ENCODE results near the gene NHERF1. TPM values are rescaled to one million over a fixed set of nuclear protein-coding genes. Genes with fewer than 3 reads are reported as not detected.

Gene NHERF1
- total and polyA plus RNA-seq, 2 of the 13 experiments (the other 11 are each of a cell fraction or from before 2014, with no cell fraction given), result 169 to 269 TPM

- TF ChIP-seq ZNF407 (CRISPR knock-in tag; IDR thresholded peaks at IDR 0.05; ENCODE audit: not compliant biosample characterization), result no peak
- TF ChIP-seq ZBTB8A (CRISPR knock-in tag; IDR thresholded peaks at IDR 0.05; ENCODE audit: borderline replicate concordance, low read depth), result no peak; the same call in 1 of the 2 replicates
- 0 out of 2 replicates have a peak, but pooled peaks have one; percentile 29 for TF ChIP-seq ZNF224 (CRISPR knock-in tag; IDR thresholded peaks at IDR 0.05)
- peak; percentile 30; the same call in 1 of the 2 replicates for TF ChIP-seq ZNF274 (CRISPR knock-in tag; IDR thresholded peaks at IDR 0.05)
- TF ChIP-seq, protein P1, sequence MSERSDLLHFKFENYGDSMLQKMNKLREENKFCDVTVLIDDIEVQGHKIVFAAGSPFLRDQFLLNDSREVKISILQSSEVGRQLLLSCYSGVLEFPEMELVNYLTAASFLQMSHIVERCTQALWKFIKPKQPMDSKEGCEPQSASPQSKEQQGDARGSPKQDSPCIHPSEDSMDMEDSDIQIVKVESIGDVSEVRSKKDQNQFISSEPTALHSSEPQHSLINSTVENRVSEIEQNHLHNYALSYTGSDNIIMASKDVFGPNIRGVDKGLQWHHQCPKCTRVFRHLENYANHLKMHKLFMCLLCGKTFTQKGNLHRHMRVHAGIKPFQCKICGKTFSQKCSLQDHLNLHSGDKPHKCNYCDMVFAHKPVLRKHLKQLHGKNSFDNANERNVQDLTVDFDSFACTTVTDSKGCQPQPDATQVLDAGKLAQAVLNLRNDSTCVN (CRISPR knock-in tag; IDR thresholded peaks at IDR 0.05; ENCODE audit: borderline replicate concordance), result 0 out of 2 replicates have a peak, but pooled peaks have one; percentile 45
- TF ChIP-seq FOXA1 (IDR thresholded peaks at IDR 0.05), result no peak
- 0 out of 2 replicates have a peak, but pooled peaks have one; percentile 28 for TF ChIP-seq FOXA1 (CRISPR knock-in tag; IDR thresholded peaks at IDR 0.05)
- TF ChIP-seq ZNF776 (CRISPR knock-in tag; IDR thresholded peaks at IDR 0.05), result peak; percentile 73
- no peak for TF ChIP-seq FOSL1 (CRISPR knock-in tag; IDR thresholded peaks at IDR 0.05; ENCODE audit: borderline replicate concordance)
- no peak for TF ChIP-seq ZNF382 (CRISPR knock-in tag; IDR thresholded peaks at IDR 0.05; ENCODE audit: borderline replicate concordance)
- TF ChIP-seq, protein P2, sequence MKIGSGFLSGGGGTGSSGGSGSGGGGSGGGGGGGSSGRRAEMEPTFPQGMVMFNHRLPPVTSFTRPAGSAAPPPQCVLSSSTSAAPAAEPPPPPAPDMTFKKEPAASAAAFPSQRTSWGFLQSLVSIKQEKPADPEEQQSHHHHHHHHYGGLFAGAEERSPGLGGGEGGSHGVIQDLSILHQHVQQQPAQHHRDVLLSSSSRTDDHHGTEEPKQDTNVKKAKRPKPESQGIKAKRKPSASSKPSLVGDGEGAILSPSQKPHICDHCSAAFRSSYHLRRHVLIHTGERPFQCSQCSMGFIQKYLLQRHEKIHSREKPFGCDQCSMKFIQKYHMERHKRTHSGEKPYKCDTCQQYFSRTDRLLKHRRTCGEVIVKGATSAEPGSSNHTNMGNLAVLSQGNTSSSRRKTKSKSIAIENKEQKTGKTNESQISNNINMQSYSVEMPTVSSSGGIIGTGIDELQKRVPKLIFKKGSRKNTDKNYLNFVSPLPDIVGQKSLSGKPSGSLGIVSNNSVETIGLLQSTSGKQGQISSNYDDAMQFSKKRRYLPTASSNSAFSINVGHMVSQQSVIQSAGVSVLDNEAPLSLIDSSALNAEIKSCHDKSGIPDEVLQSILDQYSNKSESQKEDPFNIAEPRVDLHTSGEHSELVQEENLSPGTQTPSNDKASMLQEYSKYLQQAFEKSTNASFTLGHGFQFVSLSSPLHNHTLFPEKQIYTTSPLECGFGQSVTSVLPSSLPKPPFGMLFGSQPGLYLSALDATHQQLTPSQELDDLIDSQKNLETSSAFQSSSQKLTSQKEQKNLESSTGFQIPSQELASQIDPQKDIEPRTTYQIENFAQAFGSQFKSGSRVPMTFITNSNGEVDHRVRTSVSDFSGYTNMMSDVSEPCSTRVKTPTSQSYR (CRISPR knock-in tag; IDR thresholded peaks at IDR 0.05; ENCODE audit: borderline replicate concordance), result peak; percentile 97
- peak; percentile 84 for TF ChIP-seq SPEN (CRISPR knock-in tag; IDR thresholded peaks at IDR 0.05; ENCODE audit: low read depth)
- TF ChIP-seq ZKSCAN5 (CRISPR knock-in tag; IDR thresholded peaks at IDR 0.05), result peak; percentile 69; the same call in 1 of the 2 replicates
- peak; percentile 100 for TF ChIP-seq ZNF652 (CRISPR knock-in tag; IDR thresholded peaks at IDR 0.05; ENCODE audit: borderline replicate concordance, low read depth)
- TF ChIP-seq ZBTB7B (CRISPR knock-in tag; IDR thresholded peaks at IDR 0.05), result peak; percentile 96
- 0 out of 2 replicates have a peak, but pooled peaks have one; percentile 71 for TF ChIP-seq ZFP36L1 (CRISPR knock-in tag; IDR thresholded peaks at IDR 0.05)
- TF ChIP-seq KLF6 (CRISPR knock-in tag; IDR thresholded peaks at IDR 0.05), result peak; percentile 68
Observed at GRCh38 chr17:74763565-74764387, 15.3 kb downstream of the NHERF1 start (continued).
